A673 (cell line): ENCODE data around the gene GAS2L2. TPM values are rescaled to one million over a fixed set of nuclear protein-coding genes. Genes with fewer than 3 reads are reported as not detected.

Source experiments
- BruUV-seq: library from RNA; stranded (reverse); fragments of 400-500 nt; replicated peaks from 2 replicates; lab custom pipeline; 2021; lab: Mats Ljungman, UMichigan
- CTCF ChIA-PET: fragments of 300-600 bp; sonication (Branson Sonifier 250); formaldehyde crosslinking; loops from one replicate; lab custom pipeline; 2022; ENCODE audit warnings: antibody characterized with exemption; lab: Charles Lee
- POLR2A ChIA-PET: fragments of 300-600 bp; sonication (Branson Sonifier 250); formaldehyde crosslinking; loops from one replicate; lab custom pipeline; 2022; ENCODE audit warnings: antibody characterized with exemption; ENCODE audit not compliant: low non-redundant PET; lab: Charles Lee
- DNase-seq: peaks from one replicate; pipeline ENCODE4 v3.0.0-alpha.2; 2015; ENCODE audit warnings: low spot score
- H3K27ac ChIP-seq: fragments of 200-600 bp; sonication (generic); 2 replicates; pipeline ENCODE4 v1.5.1; 2016; ENCODE audit warnings: mixed run types, low read depth, mild to moderate bottlenecking, mixed read lengths, antibody characterized with exemption, low read length; ENCODE audit not compliant: poor library complexity, severe bottlenecking
- H3K27me3 ChIP-seq: fragments of 200-600 bp; sonication (generic); replicated peaks from 2 replicates; pipeline ENCODE4 v1.6.1; 2017; ENCODE audit warnings: mixed run types, low read depth, mild to moderate bottlenecking, mixed read lengths, antibody characterized with exemption, low read length; ENCODE audit not compliant: insufficient read depth, poor library complexity
- H3K36me3 ChIP-seq: fragments of 200-600 bp; sonication (generic); 2 replicates; pipeline ENCODE4 v1.6.1; 2016; ENCODE audit warnings: mixed run types, mild to moderate bottlenecking, mixed read lengths, antibody characterized with exemption, low read length; ENCODE audit not compliant: insufficient read depth, poor library complexity, severe bottlenecking
- H3K4me1 ChIP-seq: fragments of 200-600 bp; sonication (generic); 2 replicates; pipeline ENCODE4 v1.6.1; 2017; ENCODE audit warnings: mixed run types, mild to moderate bottlenecking, mixed read lengths, antibody characterized with exemption, low read length; ENCODE audit not compliant: insufficient read depth, poor library complexity, severe bottlenecking
- H3K4me3 ChIP-seq: fragments of 200-600 bp; sonication (generic); 2 replicates; pipeline ENCODE4 v1.5.1; 2016; ENCODE audit warnings: low read depth, mixed run types, mild to moderate bottlenecking, mixed read lengths, low read length; ENCODE audit not compliant: poor library complexity, severe bottlenecking
- H3K9me3 ChIP-seq: fragments of 200-600 bp; sonication (generic); 2 replicates; pipeline ENCODE4 v1.6.1; 2016; ENCODE audit warnings: mixed run types, low read depth, mild to moderate bottlenecking, mixed read lengths, antibody characterized with exemption, low read length; ENCODE audit not compliant: poor library complexity, severe bottlenecking
- CTCF ChIP-seq: fragments of 300-800, 200-600 bp; sonication (generic); conservative IDR thresholded peaks from 2 replicates; pipeline ENCODE4 v1.5.1; 2017; ENCODE audit warnings: low read depth, mild to moderate bottlenecking, antibody characterized with exemption, low read length, moderate library complexity, mixed read lengths
- EZH2 ChIP-seq: fragments of 200-600 bp; sonication (generic); IDR thresholded peaks from 2 replicates; pipeline ENCODE4 v1.6.1; 2017; ENCODE audit warnings: borderline replicate concordance, low read depth, mild to moderate bottlenecking, mixed read lengths, antibody characterized with exemption, low read length; ENCODE audit not compliant: poor library complexity, severe bottlenecking
- intact Hi-C: fragments of 100-400 bp; cut with micrococcal nuclease; formaldehyde crosslinking; loops from one replicate; pipeline ENCODE4 v1.10.0; 2022; ENCODE audit not compliant: unreplicated experiment
- total RNA-seq: library from RNA; stranded (reverse); gene quantifications from 2 replicates; pipeline ENCODE4 v1.2.3, GENCODE V29; 2021

Gene GAS2L2
- total RNA-seq, 1 experiment from 2014 or later, result not detected

DNA sequence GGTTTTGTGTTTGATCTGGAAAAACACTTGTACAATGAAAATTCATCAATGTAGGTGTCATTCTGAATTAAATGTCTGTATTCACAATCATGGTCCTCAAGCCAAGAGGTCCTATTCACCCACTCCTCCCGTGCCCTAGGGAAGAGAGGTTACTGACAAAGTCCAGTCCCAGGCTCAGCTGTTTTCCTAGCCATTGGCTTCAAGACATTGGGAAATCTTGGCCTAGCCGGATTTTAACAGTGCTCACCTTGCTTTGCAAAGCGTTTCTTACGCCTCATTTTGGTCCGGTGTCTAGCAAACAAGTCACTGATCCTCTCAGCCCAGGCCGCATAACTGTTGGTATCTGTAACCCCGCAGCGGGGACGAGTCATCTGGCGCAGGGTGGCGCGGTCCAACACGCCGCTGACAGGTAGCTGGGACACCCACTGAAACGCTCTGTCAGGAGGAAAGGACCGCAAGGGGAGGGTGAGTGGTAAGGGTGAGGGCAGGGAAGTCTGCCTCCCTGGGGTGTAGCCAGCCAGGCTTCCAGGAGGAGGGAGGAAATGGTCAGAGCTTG is 25.7 kb upstream of the GAS2L2 start:
- no TSS peak for BruUV-seq
- intact Hi-C loops, result no loop called here
- no peak for DNase-seq
- no peak overlapping the region for H3K4me3 ChIP-seq
- no peak overlapping the region for H3K27ac ChIP-seq
- no peaks in the 10 kb centered on the region for H3K4me1 ChIP-seq
- no peaks in the 10 kb centered on the region for H3K36me3 ChIP-seq
- H3K27me3 ChIP-seq, result no peaks in the 10 kb centered on the region
- ChIA-PET CTCF (no interaction called here), POLR2A (no interaction called here)
- TF ChIP-seq CTCF (no peak), EZH2 (no peak)
- H3K9me3 ChIP-seq, result no peaks in the 10 kb centered on the region

- Histone ChIP-seq H3K9me3 (no peaks in the 10 kb centered on the region), H3K4me1 (no peaks in the 10 kb centered on the region), H3K27ac (no peak overlapping the region), H3K4me3 (no peak overlapping the region), H3K27me3 (no peaks in the 10 kb centered on the region), H3K36me3 (no peaks in the 10 kb centered on the region)
- ChIA-PET POLR2A (no interaction called here), CTCF (no interaction called here)
- no TSS peak for BruUV-seq
- intact Hi-C loops, result no loop called here
- TF ChIP-seq CTCF (no peak), EZH2 (no peak)
- no peak for DNase-seq
These were observed 22.5 kb upstream of the GAS2L2 start for GRCh38 chr17:35775583-35775982.

- DNase-seq, result no peak
- POLR2A ChIA-PET, result no interaction called here
- Histone ChIP-seq H3K27me3 (no peaks in the 10 kb centered on the region), H3K36me3 (no peaks in the 10 kb centered on the region), H3K4me1 (no peaks in the 10 kb centered on the region), H3K4me3 (no peak overlapping the region), H3K27ac (no peak overlapping the region), H3K9me3 (no peaks in the 10 kb centered on the region)
- intact Hi-C loops, result no loop called here
- BruUV-seq, result no TSS peak
- TF ChIP-seq EZH2, result no peak
- TF ChIP-seq CTCF, result no peak
- CTCF ChIA-PET, result no interaction called here
These were observed 22.0 kb upstream of the GAS2L2 start for GRCh38 chr17:35775039-35775438.
